Erythroblast (primary cell): Measurements from ENCODE around the gene VPS37B.

Experiments used
- GATA1 ChIP-seq: IDR thresholded peaks from 2 replicates; pipeline ENCODE4 v1.6.1; 2011; ENCODE audit warnings: low read depth, mild to moderate bottlenecking, control low read depth, low read length, moderate library complexity
- POLR2A ChIP-seq: IDR thresholded peaks from 2 replicates; pipeline ENCODE4 v1.6.1; 2011; ENCODE audit warnings: mild to moderate bottlenecking, low read length

DNA sequence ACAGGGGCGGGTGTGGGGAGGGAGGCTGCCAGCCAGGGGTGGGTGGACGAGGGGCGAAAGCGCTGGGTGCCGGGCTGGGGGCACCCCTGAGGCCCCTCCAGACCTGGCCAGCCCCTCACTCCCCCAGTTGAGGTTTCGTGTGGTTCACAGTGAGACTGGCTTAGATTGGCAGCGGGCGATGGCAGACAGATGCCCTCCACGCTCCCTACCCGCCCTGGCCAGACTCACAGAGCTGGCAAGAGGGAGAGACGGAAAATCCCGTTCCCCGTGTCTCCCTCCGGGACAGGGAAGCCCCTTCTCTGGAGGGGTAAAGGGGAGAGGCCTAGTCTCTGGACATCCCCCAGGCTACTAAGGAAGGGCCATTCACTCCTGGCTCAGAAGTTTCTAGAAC lies 33.2 kb upstream of the VPS37B start:
- TF ChIP-seq POLR2A (no peak), GATA1 (no peak)
